Measurements from ENCODE around the gene NLGN4Y.

DNA sequence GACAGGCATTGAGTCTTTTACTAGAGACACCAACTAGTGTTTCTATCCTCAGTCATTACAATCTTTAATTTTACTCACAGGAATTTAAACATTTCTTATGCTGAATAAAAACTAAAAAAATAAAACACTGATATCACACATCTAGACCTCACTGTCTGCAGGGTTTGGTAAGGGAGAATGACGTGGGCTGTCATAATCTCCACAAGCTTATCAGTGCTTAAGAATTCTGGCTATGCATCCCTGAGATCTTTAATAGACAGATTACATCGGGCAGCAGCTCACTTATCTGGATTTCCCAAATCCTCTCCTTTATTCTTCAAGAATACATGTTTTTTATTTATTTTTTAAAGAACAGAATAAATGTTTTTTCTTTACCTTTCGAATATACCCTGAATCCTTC is 313.1 kb downstream of the NLGN4Y start:
- TF ChIP-seq, protein P1, sequence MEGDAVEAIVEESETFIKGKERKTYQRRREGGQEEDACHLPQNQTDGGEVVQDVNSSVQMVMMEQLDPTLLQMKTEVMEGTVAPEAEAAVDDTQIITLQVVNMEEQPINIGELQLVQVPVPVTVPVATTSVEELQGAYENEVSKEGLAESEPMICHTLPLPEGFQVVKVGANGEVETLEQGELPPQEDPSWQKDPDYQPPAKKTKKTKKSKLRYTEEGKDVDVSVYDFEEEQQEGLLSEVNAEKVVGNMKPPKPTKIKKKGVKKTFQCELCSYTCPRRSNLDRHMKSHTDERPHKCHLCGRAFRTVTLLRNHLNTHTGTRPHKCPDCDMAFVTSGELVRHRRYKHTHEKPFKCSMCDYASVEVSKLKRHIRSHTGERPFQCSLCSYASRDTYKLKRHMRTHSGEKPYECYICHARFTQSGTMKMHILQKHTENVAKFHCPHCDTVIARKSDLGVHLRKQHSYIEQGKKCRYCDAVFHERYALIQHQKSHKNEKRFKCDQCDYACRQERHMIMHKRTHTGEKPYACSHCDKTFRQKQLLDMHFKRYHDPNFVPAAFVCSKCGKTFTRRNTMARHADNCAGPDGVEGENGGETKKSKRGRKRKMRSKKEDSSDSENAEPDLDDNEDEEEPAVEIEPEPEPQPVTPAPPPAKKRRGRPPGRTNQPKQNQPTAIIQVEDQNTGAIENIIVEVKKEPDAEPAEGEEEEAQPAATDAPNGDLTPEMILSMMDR (IDR thresholded peaks at IDR 0.05; ENCODE audit: insufficient read depth, low read length): no peak
- TF ChIP-seq POLR2AphosphoS5 (IDR thresholded peaks at IDR 0.05; ENCODE audit: low read depth) (no peak), GABPA (IDR thresholded peaks at IDR 0.05; ENCODE audit: low read depth) (no peak), SPI1 (IDR thresholded peaks at IDR 0.05; ENCODE audit: borderline replicate concordance, low read depth) (no peak)
- TF ChIP-seq, protein P2, sequence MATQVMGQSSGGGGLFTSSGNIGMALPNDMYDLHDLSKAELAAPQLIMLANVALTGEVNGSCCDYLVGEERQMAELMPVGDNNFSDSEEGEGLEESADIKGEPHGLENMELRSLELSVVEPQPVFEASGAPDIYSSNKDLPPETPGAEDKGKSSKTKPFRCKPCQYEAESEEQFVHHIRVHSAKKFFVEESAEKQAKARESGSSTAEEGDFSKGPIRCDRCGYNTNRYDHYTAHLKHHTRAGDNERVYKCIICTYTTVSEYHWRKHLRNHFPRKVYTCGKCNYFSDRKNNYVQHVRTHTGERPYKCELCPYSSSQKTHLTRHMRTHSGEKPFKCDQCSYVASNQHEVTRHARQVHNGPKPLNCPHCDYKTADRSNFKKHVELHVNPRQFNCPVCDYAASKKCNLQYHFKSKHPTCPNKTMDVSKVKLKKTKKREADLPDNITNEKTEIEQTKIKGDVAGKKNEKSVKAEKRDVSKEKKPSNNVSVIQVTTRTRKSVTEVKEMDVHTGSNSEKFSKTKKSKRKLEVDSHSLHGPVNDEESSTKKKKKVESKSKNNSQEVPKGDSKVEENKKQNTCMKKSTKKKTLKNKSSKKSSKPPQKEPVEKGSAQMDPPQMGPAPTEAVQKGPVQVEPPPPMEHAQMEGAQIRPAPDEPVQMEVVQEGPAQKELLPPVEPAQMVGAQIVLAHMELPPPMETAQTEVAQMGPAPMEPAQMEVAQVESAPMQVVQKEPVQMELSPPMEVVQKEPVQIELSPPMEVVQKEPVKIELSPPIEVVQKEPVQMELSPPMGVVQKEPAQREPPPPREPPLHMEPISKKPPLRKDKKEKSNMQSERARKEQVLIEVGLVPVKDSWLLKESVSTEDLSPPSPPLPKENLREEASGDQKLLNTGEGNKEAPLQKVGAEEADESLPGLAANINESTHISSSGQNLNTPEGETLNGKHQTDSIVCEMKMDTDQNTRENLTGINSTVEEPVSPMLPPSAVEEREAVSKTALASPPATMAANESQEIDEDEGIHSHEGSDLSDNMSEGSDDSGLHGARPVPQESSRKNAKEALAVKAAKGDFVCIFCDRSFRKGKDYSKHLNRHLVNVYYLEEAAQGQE (IDR thresholded peaks at IDR 0.05; ENCODE audit: insufficient replicate concordance, low read depth): no peak

Measured in HL-60 (cell line).